Upper lobe of right lung (tissue), 1 donor: ENCODE measurements around the gene SLC49A4. TPM values are rescaled to one million over a fixed set of nuclear protein-coding genes. Genes with fewer than 3 reads are reported as not detected.
A peak's percentile ranks its signal among the peaks of the same experiment; 100 is the strongest.

Experiments
- ATAC-seq: fragments of 200-7000 bp; cut with Tn5 transposase; one replicate; pipeline ENCODE4 v1.9.1; 2020; ENCODE audit warnings: mild to moderate bottlenecking, moderate library complexity
- DNase-seq: peaks from one replicate; pipeline ENCODE4 v3.0.0-alpha.2; 2020
- H3K27ac ChIP-seq: fragments of 200-600 bp; one replicate; pipeline ENCODE4 v1.8.0; 2022
- H3K27me3 ChIP-seq: fragments of 200-600 bp; one replicate; pipeline ENCODE4 v1.8.0; 2022; ENCODE audit warnings: mild to moderate bottlenecking
- H3K36me3 ChIP-seq: fragments of 200-600 bp; one replicate; pipeline ENCODE4 v1.8.0; 2022
- H3K4me1 ChIP-seq: fragments of 200-600 bp; one replicate; pipeline ENCODE4 v1.8.0; 2022
- H3K4me3 ChIP-seq: fragments of 200-600 bp; one replicate; pipeline ENCODE4 v1.8.0; 2022; ENCODE audit warnings: mild to moderate bottlenecking
- H3K9me3 ChIP-seq: fragments of 200-600 bp; one replicate; pipeline ENCODE4 v1.8.0; 2022
- intact Hi-C: fragments of 100-400 bp; cut with DNase I; formaldehyde crosslinking; loops from one replicate; pipeline ENCODE4 v1.11.0; 2022
- total RNA-seq: library from RNA; stranded (reverse); fragmentation: NEBNext Ultra II Directional; extraction: Animal tissue kit (Norgen Biotek cat#: 25700); gene quantifications from one replicate; pipeline ENCODE4 v1.2.1, GENCODE V29; 2021
- TF ChIP-seq, protein P1 (sequence below): fragments of 200-600 bp; IDR thresholded peaks from one replicate; pipeline ENCODE4 v1.8.0; 2022; ENCODE audit warnings: antibody characterized with exemption
- donor health status: DM: no; HTN: yes; CAD: no; lungs with severe emphysema.

The SLC49A4 gene
- total RNA-seq, 1 donor from 2014 or later: 14.2 TPM

DNA sequence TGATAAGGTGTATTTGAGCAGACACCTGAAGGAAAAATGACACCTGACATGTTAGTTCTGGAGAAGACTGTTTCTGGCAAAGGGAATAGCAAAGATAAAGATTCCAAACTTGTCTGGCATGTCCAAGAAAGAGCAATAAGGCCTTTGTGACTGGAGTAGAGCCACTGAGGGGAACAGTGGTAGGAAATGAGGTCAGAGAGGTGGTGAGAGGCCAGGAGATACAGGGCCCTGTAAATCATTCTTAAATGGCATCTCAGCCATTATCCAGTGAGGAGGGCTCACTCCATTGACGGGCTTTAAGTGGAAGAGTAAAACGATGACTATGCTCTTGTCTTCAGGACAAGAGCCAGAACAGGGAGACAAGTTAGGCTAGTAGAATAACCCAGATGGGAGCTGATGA is 4.5 kb downstream of the SLC49A4 start:
- Histone ChIP-seq H3K4me3 (no peak overlapping the region), H3K27ac (no peak overlapping the region), H3K27me3 (no peaks in the 10 kb centered on the region), H3K36me3 (no peaks in the 10 kb centered on the region), H3K9me3 (no peaks in the 10 kb centered on the region), H3K4me1 (peaks cover 14% of the 10 kb centered on the region)
- intact Hi-C loops: no loop called here
- no peak for ATAC-seq
- DNase-seq: no peak
- TF ChIP-seq, protein P1, sequence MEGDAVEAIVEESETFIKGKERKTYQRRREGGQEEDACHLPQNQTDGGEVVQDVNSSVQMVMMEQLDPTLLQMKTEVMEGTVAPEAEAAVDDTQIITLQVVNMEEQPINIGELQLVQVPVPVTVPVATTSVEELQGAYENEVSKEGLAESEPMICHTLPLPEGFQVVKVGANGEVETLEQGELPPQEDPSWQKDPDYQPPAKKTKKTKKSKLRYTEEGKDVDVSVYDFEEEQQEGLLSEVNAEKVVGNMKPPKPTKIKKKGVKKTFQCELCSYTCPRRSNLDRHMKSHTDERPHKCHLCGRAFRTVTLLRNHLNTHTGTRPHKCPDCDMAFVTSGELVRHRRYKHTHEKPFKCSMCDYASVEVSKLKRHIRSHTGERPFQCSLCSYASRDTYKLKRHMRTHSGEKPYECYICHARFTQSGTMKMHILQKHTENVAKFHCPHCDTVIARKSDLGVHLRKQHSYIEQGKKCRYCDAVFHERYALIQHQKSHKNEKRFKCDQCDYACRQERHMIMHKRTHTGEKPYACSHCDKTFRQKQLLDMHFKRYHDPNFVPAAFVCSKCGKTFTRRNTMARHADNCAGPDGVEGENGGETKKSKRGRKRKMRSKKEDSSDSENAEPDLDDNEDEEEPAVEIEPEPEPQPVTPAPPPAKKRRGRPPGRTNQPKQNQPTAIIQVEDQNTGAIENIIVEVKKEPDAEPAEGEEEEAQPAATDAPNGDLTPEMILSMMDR: no peak

DNA sequence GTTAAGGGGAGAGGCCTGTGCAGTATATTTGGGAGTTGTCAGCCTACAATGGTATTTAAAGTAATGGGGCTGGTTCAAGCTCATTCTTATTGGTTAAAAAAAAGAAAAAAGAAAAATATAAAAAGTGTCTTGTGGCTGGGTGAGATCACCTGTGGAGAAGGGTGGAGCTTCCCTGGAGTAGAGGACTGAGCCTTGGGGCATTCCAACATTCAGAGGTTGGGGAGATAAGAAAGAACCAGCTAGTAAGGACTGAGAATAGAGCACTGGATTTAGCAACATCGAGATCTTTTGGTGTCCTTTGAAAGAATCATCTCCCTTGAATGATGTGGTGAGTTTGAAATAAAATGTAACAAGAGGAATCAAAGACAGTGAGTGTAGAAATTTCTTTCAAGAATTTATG is 5.2 kb downstream of the SLC49A4 start:
- Histone ChIP-seq H3K4me3 (no peak overlapping the region), H3K9me3 (no peaks in the 10 kb centered on the region), H3K4me1 (peaks cover 14% of the 10 kb centered on the region), H3K27ac (no peak overlapping the region), H3K36me3 (no peaks in the 10 kb centered on the region), H3K27me3 (no peaks in the 10 kb centered on the region)
- no peak for DNase-seq
- intact Hi-C loops: no loop called here
- ATAC-seq: no peak
- TF ChIP-seq, protein P1: no peak

DNA sequence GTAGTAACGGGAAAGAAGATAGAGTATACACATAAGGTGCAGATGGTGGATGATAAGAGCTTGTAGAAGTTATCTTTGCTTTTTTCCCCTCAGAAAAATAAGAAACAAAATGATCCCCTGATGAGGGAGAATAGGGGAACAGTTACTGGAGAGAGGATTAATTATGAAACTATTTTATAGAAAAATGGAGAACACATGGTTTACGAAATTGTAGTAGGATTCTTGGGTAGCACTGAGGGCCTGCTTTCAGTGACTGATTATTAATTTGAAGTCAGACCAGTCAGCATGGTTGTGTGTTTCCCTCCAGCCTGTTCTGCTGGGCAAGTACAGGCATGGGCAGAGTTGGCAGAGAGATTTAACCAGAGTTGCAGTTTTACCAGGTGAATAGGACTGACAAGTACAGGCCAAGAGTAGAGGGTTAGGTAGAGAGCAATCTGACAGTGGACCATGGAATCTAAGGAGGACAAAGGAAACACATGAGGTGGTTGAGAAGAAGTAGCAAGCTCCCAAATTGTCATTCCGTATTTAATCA is 5.9 kb downstream of the SLC49A4 start:
- no peak overlapping the region for H3K27ac ChIP-seq
- ATAC-seq: peak; percentile 25
- no peak overlapping the region for H3K4me3 ChIP-seq
- no peaks in the 10 kb centered on the region for H3K27me3 ChIP-seq
- peaks cover 11% of the 10 kb centered on the region for H3K4me1 ChIP-seq
- H3K36me3 ChIP-seq: no peaks in the 10 kb centered on the region
- H3K9me3 ChIP-seq: no peaks in the 10 kb centered on the region
- intact Hi-C loops: no loop called here
- TF ChIP-seq, protein P1: no peak
- no peak for DNase-seq

DNA sequence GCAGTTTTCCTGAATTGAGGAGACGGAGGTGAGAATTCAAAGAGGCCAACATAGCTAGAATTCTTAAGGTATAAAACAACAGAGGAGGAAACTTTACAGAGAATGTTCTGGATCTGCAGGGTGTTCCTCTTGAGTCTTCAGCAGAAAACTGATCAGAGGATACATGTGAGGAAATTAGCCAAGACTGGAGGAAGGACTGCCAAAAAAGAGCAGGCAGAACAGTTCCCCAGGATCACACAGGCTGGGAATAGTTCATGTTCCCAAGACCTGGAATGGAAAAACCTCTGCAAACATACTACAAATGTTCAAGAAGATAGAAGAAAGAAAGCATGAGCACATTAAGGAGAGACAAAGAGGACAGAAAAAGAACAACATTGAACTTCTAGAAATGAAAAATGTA is 7.5 kb downstream of the SLC49A4 start:
- Histone ChIP-seq H3K9me3 (no peaks in the 10 kb centered on the region), H3K4me1 (peaks cover 4% of the 10 kb centered on the region), H3K4me3 (no peak overlapping the region), H3K36me3 (no peaks in the 10 kb centered on the region), H3K27ac (no peak overlapping the region), H3K27me3 (no peaks in the 10 kb centered on the region)
- no peak for ATAC-seq
- intact Hi-C loops: no loop called here
- no peak for DNase-seq
- TF ChIP-seq, protein P1: no peak

DNA sequence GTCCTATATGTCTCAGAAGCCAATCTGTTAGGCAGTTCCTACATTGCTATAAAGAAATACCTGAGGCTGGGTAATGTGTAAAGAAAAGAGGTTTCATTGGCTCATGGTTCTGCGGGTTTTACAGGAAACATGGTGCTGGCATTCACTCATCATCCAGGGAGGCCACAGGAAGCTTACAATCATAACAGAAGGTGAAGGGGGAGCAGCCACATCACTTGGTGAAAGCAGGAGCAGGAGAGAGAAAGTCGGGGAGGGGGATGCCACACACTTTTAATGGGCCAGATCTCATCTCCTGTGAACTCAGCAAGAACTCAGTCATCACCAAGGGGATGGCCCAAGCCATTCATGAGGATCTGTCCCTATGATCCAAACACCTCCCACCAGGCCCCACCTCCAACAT is 9.1 kb downstream of the SLC49A4 start:
- no peak overlapping the region for H3K27ac ChIP-seq
- intact Hi-C loops: no loop called here
- TF ChIP-seq, protein P1: no peak
- no peaks in the 10 kb centered on the region for H3K4me1 ChIP-seq
- H3K27me3 ChIP-seq: no peaks in the 10 kb centered on the region
- H3K4me3 ChIP-seq: no peak overlapping the region
- DNase-seq (no peak), ATAC-seq (no peak)
- H3K36me3 ChIP-seq: peaks cover 11% of the 10 kb centered on the region
- no peaks in the 10 kb centered on the region for H3K9me3 ChIP-seq

DNA sequence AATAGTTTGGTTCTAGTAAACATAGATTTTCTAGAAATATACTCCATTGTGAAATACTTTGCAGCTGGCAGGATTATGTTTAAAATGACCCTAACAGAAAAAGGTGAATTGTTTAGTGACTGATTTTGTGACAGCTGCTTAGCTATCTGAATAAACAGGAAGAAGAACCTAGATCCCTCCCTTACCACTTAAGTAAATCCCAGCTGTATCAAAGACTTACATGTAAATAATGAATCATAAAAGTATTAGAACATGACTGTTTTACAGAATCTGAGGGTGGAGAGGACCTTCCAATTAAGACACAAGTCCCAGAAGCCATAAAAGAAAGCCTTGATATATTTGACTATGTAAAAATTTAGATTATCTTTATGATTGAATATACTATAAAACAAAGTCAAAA is 15.9 kb downstream of the SLC49A4 start:
- no peak overlapping the region for H3K4me3 ChIP-seq
- TF ChIP-seq, protein P1: no peak
- no peaks in the 10 kb centered on the region for H3K27me3 ChIP-seq
- H3K36me3 ChIP-seq: peaks cover 11% of the 10 kb centered on the region
- no peaks in the 10 kb centered on the region for H3K9me3 ChIP-seq
- H3K27ac ChIP-seq: no peak overlapping the region
- DNase-seq (no peak), ATAC-seq (no peak)
- intact Hi-C loops: no loop called here
- no peaks in the 10 kb centered on the region for H3K4me1 ChIP-seq
